ENCODE measurements around the gene BTBD10. TPM values are rescaled to one million over a fixed set of nuclear protein-coding genes. Genes with fewer than 3 reads are reported as not detected.

The BTBD10 gene
- total and polyA plus RNA-seq, 2 experiments from 2014 or later: 34.7 to 39.0 TPM

DNA sequence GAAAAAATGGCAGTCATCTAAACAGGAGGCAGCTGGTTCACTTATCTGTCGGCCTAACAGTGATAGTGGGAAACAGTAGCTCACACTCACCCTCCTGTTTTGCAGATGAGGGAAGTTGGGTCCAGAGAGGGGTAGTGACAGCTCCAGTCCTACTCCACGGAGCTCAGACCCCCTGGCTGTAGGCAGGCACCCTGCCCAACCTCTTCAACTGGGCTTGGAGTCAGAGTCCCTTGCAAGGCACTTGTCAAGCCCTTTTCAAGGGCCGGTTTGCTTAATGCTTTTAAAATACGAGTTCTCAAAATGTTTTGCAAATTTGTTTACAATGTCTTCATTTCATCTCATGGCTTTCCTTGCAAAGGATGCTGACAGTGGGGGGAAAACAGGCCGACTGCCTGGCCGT, 110.3 kb downstream of the BTBD10 start:
- Histone ChIP-seq H3K36me3 (no peaks in the 10 kb centered on the region), H3K4me3 (no peak overlapping the region), H3K4me1 (ENCODE audit: low read depth) (no peaks in the 10 kb centered on the region), H3K27ac (no peak overlapping the region), H3K9me3 (ENCODE audit: low read depth) (no peaks in the 10 kb centered on the region), H3K27me3 (no peaks in the 10 kb centered on the region)
- no peak for DNase-seq (ENCODE audit: low read depth in 1 of 2, low spot score in 1 of 2)
- TF ChIP-seq, protein P1, sequence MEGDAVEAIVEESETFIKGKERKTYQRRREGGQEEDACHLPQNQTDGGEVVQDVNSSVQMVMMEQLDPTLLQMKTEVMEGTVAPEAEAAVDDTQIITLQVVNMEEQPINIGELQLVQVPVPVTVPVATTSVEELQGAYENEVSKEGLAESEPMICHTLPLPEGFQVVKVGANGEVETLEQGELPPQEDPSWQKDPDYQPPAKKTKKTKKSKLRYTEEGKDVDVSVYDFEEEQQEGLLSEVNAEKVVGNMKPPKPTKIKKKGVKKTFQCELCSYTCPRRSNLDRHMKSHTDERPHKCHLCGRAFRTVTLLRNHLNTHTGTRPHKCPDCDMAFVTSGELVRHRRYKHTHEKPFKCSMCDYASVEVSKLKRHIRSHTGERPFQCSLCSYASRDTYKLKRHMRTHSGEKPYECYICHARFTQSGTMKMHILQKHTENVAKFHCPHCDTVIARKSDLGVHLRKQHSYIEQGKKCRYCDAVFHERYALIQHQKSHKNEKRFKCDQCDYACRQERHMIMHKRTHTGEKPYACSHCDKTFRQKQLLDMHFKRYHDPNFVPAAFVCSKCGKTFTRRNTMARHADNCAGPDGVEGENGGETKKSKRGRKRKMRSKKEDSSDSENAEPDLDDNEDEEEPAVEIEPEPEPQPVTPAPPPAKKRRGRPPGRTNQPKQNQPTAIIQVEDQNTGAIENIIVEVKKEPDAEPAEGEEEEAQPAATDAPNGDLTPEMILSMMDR (IDR thresholded peaks at IDR 0.05; ENCODE audit: low read depth, low read length): no peak

GRCh38 chr11:13349581-13349980, 113.4 kb downstream of the BTBD10 start:
- no peaks in the 10 kb centered on the region for H3K36me3 ChIP-seq
- no peak overlapping the region for H3K27ac ChIP-seq
- no peaks in the 10 kb centered on the region for H3K27me3 ChIP-seq
- no peaks in the 10 kb centered on the region for H3K9me3 ChIP-seq (ENCODE audit: low read depth)
- TF ChIP-seq, protein P1 (IDR thresholded peaks at IDR 0.05; ENCODE audit: low read depth, low read length): no peak
- H3K4me1 ChIP-seq (ENCODE audit: low read depth): no peaks in the 10 kb centered on the region
- no peak for DNase-seq (ENCODE audit: low read depth in 1 of 2, low spot score in 1 of 2)
- H3K4me3 ChIP-seq: no peak overlapping the region

DNA sequence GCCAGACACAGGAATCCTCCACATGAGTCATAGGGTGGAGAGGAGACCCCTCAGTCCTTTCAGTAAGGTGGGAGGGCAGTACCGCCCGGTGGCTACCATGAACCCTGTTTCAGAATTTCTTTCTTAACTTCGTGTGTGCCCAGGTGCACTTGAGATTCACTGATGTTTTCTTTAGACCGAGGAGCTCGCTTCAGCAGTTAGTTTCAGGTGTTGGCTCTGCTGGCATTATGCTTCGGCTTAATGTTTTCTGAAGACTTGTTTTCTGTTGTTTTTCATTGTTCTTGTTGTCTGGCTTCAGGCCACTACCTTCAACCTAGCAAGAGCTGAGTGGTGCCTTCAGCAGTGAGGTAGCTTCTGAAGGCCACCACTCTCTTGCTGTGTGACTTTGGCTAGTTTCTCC, 114.0 kb downstream of the BTBD10 start:
- DNase-seq (ENCODE audit: low read depth in 1 of 2, low spot score in 1 of 2): no peak
- H3K9me3 ChIP-seq (ENCODE audit: low read depth): no peaks in the 10 kb centered on the region

GRCh38 chr11:13348305-13348704, 114.7 kb downstream of the BTBD10 start:
- TF ChIP-seq, protein P1 (IDR thresholded peaks at IDR 0.05; ENCODE audit: low read depth, low read length): no peak
- Histone ChIP-seq H3K9me3 (ENCODE audit: low read depth) (no peaks in the 10 kb centered on the region), H3K27me3 (no peaks in the 10 kb centered on the region), H3K27ac (no peak overlapping the region), H3K4me3 (no peak overlapping the region), H3K4me1 (ENCODE audit: low read depth) (no peaks in the 10 kb centered on the region), H3K36me3 (no peaks in the 10 kb centered on the region)
- DNase-seq (ENCODE audit: low read depth in 1 of 2, low spot score in 1 of 2): no peak

More for the DNA sequence above, 114.0 kb downstream of the BTBD10 start:
- Histone ChIP-seq H3K27ac (no peak overlapping the region), H3K4me3 (no peak overlapping the region), H3K27me3 (no peaks in the 10 kb centered on the region), H3K36me3 (no peaks in the 10 kb centered on the region), H3K4me1 (ENCODE audit: low read depth) (no peaks in the 10 kb centered on the region)
- TF ChIP-seq, protein P1 (IDR thresholded peaks at IDR 0.05; ENCODE audit: low read depth, low read length): no peak

- no peaks in the 10 kb centered on the region for H3K36me3 ChIP-seq
- H3K4me1 ChIP-seq (ENCODE audit: low read depth): no peaks in the 10 kb centered on the region
- no peak for DNase-seq (ENCODE audit: low read depth in 1 of 2, low spot score in 1 of 2)
- TF ChIP-seq, protein P1 (IDR thresholded peaks at IDR 0.05; ENCODE audit: low read depth, low read length): no peak
- no peaks in the 10 kb centered on the region for H3K27me3 ChIP-seq
- no peak overlapping the region for H3K4me3 ChIP-seq
- no peaks in the 10 kb centered on the region for H3K9me3 ChIP-seq (ENCODE audit: low read depth)
- no peak overlapping the region for H3K27ac ChIP-seq
These were observed 115.1 kb downstream of the BTBD10 start for GRCh38 chr11:13347901-13348300.

GRCh38 chr11:13346470-13346869, 116.6 kb downstream of the BTBD10 start:
- Histone ChIP-seq H3K27me3 (no peaks in the 10 kb centered on the region), H3K4me1 (ENCODE audit: low read depth) (no peaks in the 10 kb centered on the region), H3K9me3 (ENCODE audit: low read depth) (no peaks in the 10 kb centered on the region), H3K27ac (no peak overlapping the region), H3K4me3 (no peak overlapping the region), H3K36me3 (no peaks in the 10 kb centered on the region)
- TF ChIP-seq, protein P1 (IDR thresholded peaks at IDR 0.05; ENCODE audit: low read depth, low read length): no peak
- DNase-seq (ENCODE audit: low read depth in 1 of 2, low spot score in 1 of 2): no peak
